PC-3 (cell line): Measurements from ENCODE around the gene RPS8. TPM values are rescaled to one million over a fixed set of nuclear protein-coding genes. Genes with fewer than 3 reads are reported as not detected.
"Not testable (repeated sequence)": the region's sequence is repeated elsewhere in the genome, so short reads cannot be mapped to it uniquely, and the experiment has no call there.

Source experiments
- ATAC-seq: fragments of 200-7000 bp; cut with Tn5 transposase; 2 replicates; pipeline ENCODE4 v1.9.1; 2020; ENCODE audit warnings: mild to moderate bottlenecking, moderate library complexity
- BruUV-seq: library from RNA; stranded (reverse); fragments of 400-500 nt; replicated peaks from 2 replicates; lab custom pipeline; 2021; lab: Mats Ljungman, UMichigan
- CTCF ChIA-PET: fragments of 300-600 bp; sonication (Branson Sonifier 250); formaldehyde crosslinking; loops from one replicate; lab custom pipeline; 2022; ENCODE audit warnings: antibody characterized with exemption; lab: Charles Lee
- POLR2A ChIA-PET: fragments of 300-600 bp; sonication (Branson Sonifier 250); formaldehyde crosslinking; loops from one replicate; lab custom pipeline; 2022; ENCODE audit warnings: antibody characterized with exemption; ENCODE audit not compliant: unreplicated experiment; lab: Charles Lee
- DNase-seq: peaks from one replicate; pipeline ENCODE4 v3.0.0-alpha.2; 2015
- H2AFZ ChIP-seq: fragments of 300-600 bp; sonication (generic); 2 replicates; pipeline ENCODE4 v1.6.0; 2016; ENCODE audit warnings: antibody characterized with exemption, low read length
- H3F3A ChIP-seq: fragments of 300-600 bp; sonication (generic); one replicate; pipeline ENCODE4 v1.6.0; 2017; ENCODE audit warnings: antibody characterized with exemption, low read length, control low read depth, mild to moderate bottlenecking; ENCODE audit not compliant: unreplicated experiment
- H3K27ac ChIP-seq: fragments of 300-600 bp; sonication (generic); 2 replicates; pipeline ENCODE4 v1.5.1; 2016; ENCODE audit warnings: mild to moderate bottlenecking, low read length
- H3K27me3 ChIP-seq: fragments of 300-600 bp; sonication (generic); 2 replicates; pipeline ENCODE4 v1.6.1; 2016; ENCODE audit warnings: low read length, mixed read lengths
- H3K36me3 ChIP-seq: fragments of 300-600 bp; sonication (generic); 2 replicates; pipeline ENCODE4 v1.6.1; 2016; ENCODE audit warnings: low read depth, mixed run types, low read length, mixed read lengths
- H3K4me1 ChIP-seq: fragments of 300-600 bp; sonication (generic); 2 replicates; pipeline ENCODE4 v1.5.1; 2016; ENCODE audit warnings: low read length; ENCODE audit not compliant: insufficient read depth
- H3K4me2 ChIP-seq: fragments of 300-600 bp; sonication (generic); 2 replicates; pipeline ENCODE4 v1.6.0; 2016; ENCODE audit warnings: low read length
- H3K4me3 ChIP-seq: fragments of 300-600 bp; sonication (generic); 2 replicates; pipeline ENCODE4 v1.5.1; 2016; ENCODE audit warnings: mild to moderate bottlenecking, low read length, mixed read lengths
- H3K79me2 ChIP-seq: fragments of 300-600 bp; sonication (generic); 2 replicates; pipeline ENCODE4 v1.6.1; 2017; ENCODE audit warnings: low read length, mixed read lengths
- H3K9ac ChIP-seq: fragments of 300-600 bp; sonication (generic); 2 replicates; pipeline ENCODE4 v1.6.0; 2016; ENCODE audit warnings: mild to moderate bottlenecking, low read length
- H3K9me2 ChIP-seq: fragments of 300-600 bp; sonication (generic); replicated peaks from 2 replicates; pipeline ENCODE4 v1.6.1; 2016; ENCODE audit warnings: mixed run types, low read length, mixed read lengths
- H3K9me3 ChIP-seq: fragments of 300-600 bp; sonication (generic); 2 replicates; pipeline ENCODE4 v1.6.1; 2016; ENCODE audit warnings: low read length, mixed read lengths
- H4K20me1 ChIP-seq: fragments of 300-600 bp; sonication (generic); 2 replicates; pipeline ENCODE4 v1.6.1; 2016; ENCODE audit warnings: low read length, mixed read lengths
- CTCF ChIP-seq: fragments of 300-600 bp; sonication (generic); conservative IDR thresholded peaks from 2 replicates; pipeline ENCODE4 v1.5.1; 2017; ENCODE audit warnings: antibody characterized with exemption, low read depth, mild to moderate bottlenecking, low read length
- EZH2 ChIP-seq: fragments of 300-600 bp; sonication (generic); IDR thresholded peaks from one replicate; pipeline ENCODE4 v1.6.1; 2017; ENCODE audit warnings: antibody characterized with exemption, mild to moderate bottlenecking, low read length; ENCODE audit not compliant: unreplicated experiment
- EZH2phosphoT487 ChIP-seq: fragments of 300-600 bp; sonication (generic); IDR thresholded peaks from 2 replicates; pipeline ENCODE4 v1.6.1; 2018; ENCODE audit warnings: mild to moderate bottlenecking, antibody characterized with exemption, low read length, borderline replicate concordance
- intact Hi-C: fragments of 100-400 bp; cut with micrococcal nuclease; formaldehyde crosslinking; loops from 2 replicates; pipeline ENCODE4 v1.9.0; 2023
- total RNA-seq: library from RNA; depleted of rRNA; stranded (reverse); fragments of >200 nt; gene quantifications from 2 replicates; pipeline ENCODE4 v1.2.3, GENCODE V29; 2014

Gene RPS8
- total RNA-seq, 1 experiment from 2014 or later, result 1,663 TPM

GRCh38 chr1:44759077-44759476 is 16.3 kb upstream of the RPS8 start:
- Histone ChIP-seq H3K36me3 (peaks cover 85% of the 10 kb centered on the region), H3K4me2 (no peak overlapping the region), H3K4me1 (no peaks in the 10 kb centered on the region), H3K27ac (no peak overlapping the region), H4K20me1 (no peaks in the 10 kb centered on the region), H2AFZ (no peak overlapping the region), H3K27me3 (no peaks in the 10 kb centered on the region), H3K9me2 (no peaks in the 10 kb centered on the region), H3K9me3 (no peaks in the 10 kb centered on the region), H3K79me2 (no peaks in the 10 kb centered on the region), H3K4me3 (no peak overlapping the region), H3F3A (no peaks in the 10 kb centered on the region), H3K9ac (no peak overlapping the region)
- TF ChIP-seq EZH2, result no peak
- no peak for TF ChIP-seq EZH2phosphoT487
- TF ChIP-seq CTCF, result no peak
- POLR2A ChIA-PET, result no interaction called here
- DNase-seq (no peak), ATAC-seq (no peak)
- no TSS peak for BruUV-seq
- CTCF ChIA-PET, result no interaction called here
- intact Hi-C loops, result no loop called here

GRCh38 chr1:44760876-44761275 is 14.5 kb upstream of the RPS8 start:
- no peak for DNase-seq
- Histone ChIP-seq H3K79me2 (no peaks in the 10 kb centered on the region), H3K9me3 (no peaks in the 10 kb centered on the region), H3K4me1 (no peaks in the 10 kb centered on the region), H3K36me3 (peaks cover 73% of the 10 kb centered on the region), H2AFZ (no peak overlapping the region), H3K4me3 (no peak overlapping the region), H3K27ac (no peak overlapping the region), H3K4me2 (no peak overlapping the region), H3F3A (no peaks in the 10 kb centered on the region), H3K9me2 (no peaks in the 10 kb centered on the region), H3K9ac (no peak overlapping the region), H3K27me3 (no peaks in the 10 kb centered on the region), H4K20me1 (no peaks in the 10 kb centered on the region)
- POLR2A ChIA-PET, result no interaction called here
- ATAC-seq, result no peak
- TF ChIP-seq EZH2phosphoT487 (no peak), EZH2 (no peak), CTCF (no peak)
- CTCF ChIA-PET, result no interaction called here
- no TSS peak for BruUV-seq
- intact Hi-C loops, result no loop called here

- CTCF ChIA-PET, BruUV-seq, ATAC-seq, H3K4me2 ChIP-seq, H3K9me2 ChIP-seq, H3K4me1 ChIP-seq, DNase-seq, H3K79me2 ChIP-seq, H2AFZ ChIP-seq, H3K27me3 ChIP-seq, H3K27ac ChIP-seq, H3K9me3 ChIP-seq, intact Hi-C loops, H3K9ac ChIP-seq, H3K4me3 ChIP-seq, H4K20me1 ChIP-seq, H3F3A ChIP-seq: not testable (repeated sequence)
- POLR2A ChIA-PET, result interaction anchor here (0.6 kb wide), 1 partner anchor 578 kb away, joined by 6 read pairs; no protein-coding TSS in a partner anchor
- peaks cover 41% of the 10 kb centered on the region for H3K36me3 ChIP-seq
Observed at GRCh38 chr1:44766421-44766820, 8.9 kb upstream of the RPS8 start.
